Muscle of leg (tissue), 16 donors: Measurements from ENCODE around the gene PRDM16. TPM values are rescaled to one million over a fixed set of nuclear protein-coding genes. Genes with fewer than 3 reads are reported as not detected.
A peak's percentile ranks its signal among the peaks of the same experiment; 100 is the strongest.

Source experiments
- DNase-seq: peaks from one replicate; pipeline ENCODE4 v3.0.0; 2013
- H3K27ac ChIP-seq: one replicate; pipeline ENCODE4 v1.5.1; 2013; ENCODE audit warnings: mild to moderate bottlenecking, low read length, control low read depth
- H3K27me3 ChIP-seq: one replicate; pipeline ENCODE4 v1.6.1; 2013; ENCODE audit warnings: low read length; ENCODE audit not compliant: control insufficient read depth, insufficient read depth
- H3K36me3 ChIP-seq: one replicate; pipeline ENCODE4 v1.6.1; 2013; ENCODE audit warnings: low read length; ENCODE audit not compliant: control insufficient read depth, insufficient read depth
- H3K4me1 ChIP-seq: one replicate; pipeline ENCODE4 v1.6.1; 2013; ENCODE audit warnings: low read length; ENCODE audit not compliant: control insufficient read depth, insufficient read depth
- H3K4me3 ChIP-seq: one replicate; pipeline ENCODE4 v1.5.1; 2013; ENCODE audit warnings: low read length, control low read depth
- H3K9me3 ChIP-seq: replicated peaks from 2 replicates; pipeline ENCODE4 v1.6.1; 2013; ENCODE audit warnings: low read depth, low read length; ENCODE audit not compliant: control insufficient read depth
- WGBS: methylation state at CpG from one replicate; pipeline ENCODE4 v1.1.5; 2013; ENCODE audit warnings: missing lambda C conversion rate; ENCODE audit not compliant: insufficient coverage; 5-methylcytosine and 5-hydroxymethylcytosine counted together
- long read RNA-seq, 11 donors: transcript quantifications; one replicate each; lab custom pipeline, GENCODE V29; 2026
- polyA plus RNA-seq, 8 donors: library from polyadenylated mRNA; unstranded; fragments of 120-200 nt; gene quantifications; one replicate each; pipeline versions ENCODE4 v1.2.1 to v1.2.3, GENCODE V29; 2013; ENCODE audit warnings: inconsistent platforms in 1 of 8, low replicate concordance in 1 of 8; ENCODE audit not compliant: insufficient read length in 8 of 8, insufficient read depth in 1 of 8
- total RNA-seq: library from RNA; stranded (reverse); fragments of 120-200 nt; gene quantifications from one replicate; pipeline ENCODE4 v1.2.4, GENCODE V29; 2013

The PRDM16 gene
- total RNA-seq (0.66 TPM), polyA plus RNA-seq (1 to 10 TPM in 4 of 8 donors, under 1 TPM in 4; 0.43 to 1.9 (median 0.99) TPM)
- long read RNA-seq, donor 1, result 0 reads
- long read RNA-seq, donor 2, result 0 reads
- long read RNA-seq, donor 3, result 0 reads
- long read RNA-seq, donor 4, result 0 reads
- long read RNA-seq, donor 5, partial matches to known transcripts, result 0 of 1 reads
- long read RNA-seq, donor 5, other reads (novel, unspliced or antisense), result 0 of 1 reads
- long read RNA-seq, donor 6, result 0 reads
- long read RNA-seq, donor 7, partial matches to known transcripts, result 0 of 1 reads
- long read RNA-seq, donor 7, other reads (novel, unspliced or antisense), result 0 of 1 reads
- long read RNA-seq, donor 8, result 0 reads
- long read RNA-seq, donor 9, result 0 reads
- long read RNA-seq, donor 10, partial matches to known transcripts, result 0 of 1 reads
- long read RNA-seq, donor 10, other reads (novel, unspliced or antisense), result 0 of 1 reads
- long read RNA-seq, donor 11, result 0 reads

GRCh38 chr1:3068564-3069431 lies at the start of gene PRDM16:
TSS of gene PRDM16 (plus strand) at chr1:3069203. CDS start at chr1:3069260, 57 bp downstream.
- peak; percentile 63 for DNase-seq
- H3K4me1 ChIP-seq, result peaks cover 20% of the 10 kb centered on the region
- peaks cover 83% of the 10 kb centered on the region for H3K27me3 ChIP-seq
- peak within 1 kb of the TSS; percentile 37 for H3K4me3 ChIP-seq
- no peak within 1 kb of the TSS for H3K27ac ChIP-seq
- H3K36me3 ChIP-seq, result no peaks in the 10 kb centered on the region
- WGBS, result under 1% methylated on average over 106 of the region's 106 CpGs
- H3K9me3 ChIP-seq, result no peaks in the 10 kb centered on the region

DNA sequence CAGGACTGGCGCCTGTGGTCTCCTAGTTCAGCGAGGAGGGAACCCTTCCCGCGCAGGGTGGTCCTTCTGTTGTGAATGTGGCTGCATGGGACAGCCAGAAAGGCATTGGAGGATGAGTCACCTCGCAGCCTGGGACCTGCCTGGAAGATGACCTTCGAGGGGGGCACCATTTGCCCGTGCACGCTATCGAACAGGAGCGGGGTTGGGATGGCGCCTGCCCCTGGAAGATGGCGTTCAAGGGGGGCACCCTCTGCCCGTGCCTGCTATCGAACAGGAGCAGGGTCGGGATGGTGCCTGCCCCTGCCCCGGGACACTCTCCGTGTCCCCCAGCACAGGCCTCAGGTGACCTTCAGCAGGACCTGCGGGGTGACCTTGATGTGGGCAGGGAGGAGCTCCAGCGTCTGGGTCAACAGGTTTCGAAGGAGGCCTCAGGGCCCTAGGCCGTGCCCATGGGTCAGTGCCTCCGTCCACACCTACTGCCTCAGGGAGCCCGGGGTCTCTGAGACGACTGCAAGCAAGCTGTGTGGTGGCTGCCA lies 49.4 kb upstream of the PRDM16 start:
- DNase-seq, result no peak
- 90% methylated on average over 24 of the region's 24 CpGs for WGBS
- Histone ChIP-seq H3K27me3 (peaks cover 17% of the 10 kb centered on the region), H3K4me1 (no peaks in the 10 kb centered on the region), H3K9me3 (no peaks in the 10 kb centered on the region), H3K36me3 (no peaks in the 10 kb centered on the region), H3K27ac (no peak overlapping the region), H3K4me3 (no peak overlapping the region)

GRCh38 chr1:3020263-3020909 lies 48.6 kb upstream of the PRDM16 start:
- Histone ChIP-seq H3K4me3 (no peak overlapping the region), H3K4me1 (no peaks in the 10 kb centered on the region), H3K9me3 (no peaks in the 10 kb centered on the region), H3K27ac (no peak overlapping the region), H3K27me3 (peaks cover 13% of the 10 kb centered on the region), H3K36me3 (no peaks in the 10 kb centered on the region)
- no peak for DNase-seq
- WGBS, result 94% methylated on average over 7 of the region's 12 CpGs

GRCh38 chr1:3021233-3021671 lies 47.8 kb upstream of the PRDM16 start, which contains the start of gene ACTRT2:
TSS of gene ACTRT2 (plus strand) at chr1:3021467. CDS start at chr1:3021687, 220 bp downstream.
- no peak within 1 kb of the TSS for H3K27ac ChIP-seq
- 44% methylated on average over 8 of the region's 8 CpGs for WGBS
- no peaks in the 10 kb centered on the region for H3K9me3 ChIP-seq
- H3K4me1 ChIP-seq, result no peaks in the 10 kb centered on the region
- H3K36me3 ChIP-seq, result no peaks in the 10 kb centered on the region
- H3K4me3 ChIP-seq, result no peak within 1 kb of the TSS
- no peak for DNase-seq
- H3K27me3 ChIP-seq, result peaks cover 8% of the 10 kb centered on the region

- H3K9me3 ChIP-seq, result no peaks in the 10 kb centered on the region
- DNase-seq, result no peak
- H3K27me3 ChIP-seq, result peaks cover 8% of the 10 kb centered on the region
- no peak overlapping the region for H3K4me3 ChIP-seq
- no peak overlapping the region for H3K27ac ChIP-seq
- 75% methylated on average over 28 of the region's 28 CpGs for WGBS
- H3K36me3 ChIP-seq, result no peaks in the 10 kb centered on the region
- H3K4me1 ChIP-seq, result no peaks in the 10 kb centered on the region
Measured at GRCh38 chr1:3021801-3022401, 47.1 kb upstream of the PRDM16 start.

- Histone ChIP-seq H3K4me3 (no peak overlapping the region), H3K4me1 (no peaks in the 10 kb centered on the region), H3K36me3 (no peaks in the 10 kb centered on the region), H3K27me3 (peaks cover 13% of the 10 kb centered on the region), H3K9me3 (no peaks in the 10 kb centered on the region), H3K27ac (no peak overlapping the region)
- DNase-seq, result no peak
- WGBS, result 87% methylated on average over 18 of the region's 18 CpGs
Measured at GRCh38 chr1:3022511-3022973, 46.5 kb upstream of the PRDM16 start.

DNA sequence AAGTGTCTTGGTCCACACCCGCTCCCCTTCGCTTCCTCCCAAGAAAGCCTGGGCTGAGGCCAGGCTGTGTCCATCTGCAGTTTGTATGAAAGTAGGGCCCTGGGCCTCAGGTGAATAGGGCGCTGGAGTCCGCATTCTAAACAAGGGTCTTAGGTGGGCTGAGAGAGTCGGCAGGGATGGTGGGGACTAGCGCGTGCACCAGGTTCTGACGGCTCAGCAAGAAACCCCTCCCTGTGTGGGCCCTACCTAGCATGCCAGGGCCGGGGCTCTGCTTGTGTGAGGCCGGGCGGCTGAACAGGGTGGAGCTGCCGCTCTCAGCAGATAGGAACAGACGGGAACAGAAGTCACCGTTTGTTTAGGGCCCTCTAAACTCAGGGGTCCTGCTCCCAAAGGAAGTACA lies 46.0 kb upstream of the PRDM16 start:
- DNase-seq, result no peak
- no peaks in the 10 kb centered on the region for H3K36me3 ChIP-seq
- H3K27ac ChIP-seq, result no peak overlapping the region
- WGBS, result 76% methylated on average over 8 of the region's 14 CpGs
- H3K4me3 ChIP-seq, result no peak overlapping the region
- H3K9me3 ChIP-seq, result no peaks in the 10 kb centered on the region
- H3K27me3 ChIP-seq, result peaks cover 17% of the 10 kb centered on the region
- no peaks in the 10 kb centered on the region for H3K4me1 ChIP-seq

DNA sequence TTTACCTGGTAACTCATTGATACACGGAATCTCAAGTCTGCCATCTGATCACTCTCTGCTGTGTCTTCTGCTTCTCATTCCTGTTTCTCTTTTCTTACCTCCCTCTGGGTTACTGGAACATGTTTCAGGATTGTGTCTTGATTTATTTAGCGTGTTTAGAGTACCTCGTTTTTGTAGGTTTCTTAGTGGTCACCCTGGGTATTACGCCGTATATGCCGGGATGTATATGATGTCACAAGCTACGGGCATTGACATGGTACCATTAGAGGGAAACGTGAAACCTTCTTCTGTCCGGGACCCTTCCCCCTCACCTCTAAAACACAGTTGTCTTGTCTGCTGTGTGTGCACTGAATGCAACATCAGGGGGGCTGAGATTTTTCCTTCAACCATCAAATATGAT lies 45.0 kb upstream of the PRDM16 start:
- Histone ChIP-seq H3K4me1 (no peaks in the 10 kb centered on the region), H3K36me3 (no peaks in the 10 kb centered on the region), H3K27ac (no peak overlapping the region), H3K4me3 (no peak overlapping the region), H3K9me3 (no peaks in the 10 kb centered on the region), H3K27me3 (peaks cover 26% of the 10 kb centered on the region)
- no CpG with 5 or more reads among the region's 9 CpGs for WGBS
- DNase-seq, result no peak

GRCh38 chr1:3024588-3024987 lies 44.4 kb upstream of the PRDM16 start:
- Histone ChIP-seq H3K36me3 (no peaks in the 10 kb centered on the region), H3K27me3 (peaks cover 29% of the 10 kb centered on the region), H3K27ac (no peak overlapping the region), H3K4me3 (no peak overlapping the region), H3K9me3 (no peaks in the 10 kb centered on the region), H3K4me1 (no peaks in the 10 kb centered on the region)
- DNase-seq, result no peak
- WGBS, result 40% methylated on average over 5 of the region's 11 CpGs
